SK-N-SH (cell line): ENCODE data around the gene TGFBR3L. TPM values are rescaled to one million over a fixed set of nuclear protein-coding genes. Genes with fewer than 3 reads are reported as not detected.

Source experiments
- CTCF ChIA-PET: fragments of 300-600, 350-600 bp; formaldehyde crosslinking; extraction: SDS; loops from one replicate; lab custom pipeline; 2021; lab: Yijun Ruan, JAX
- POLR2A ChIA-PET: fragments of 350-600 bp; sonication (Branson Sonifier 250); formaldehyde crosslinking; extraction: SDS; loops from one replicate; lab custom pipeline; 2020; ENCODE audit warnings: antibody characterized with exemption, inconsistent platforms; lab: Yijun Ruan, JAX
- DNase-seq: peaks from one replicate; pipeline ENCODE4 v3.0.0; 2012
- H2AFZ ChIP-seq: fragments of 200-600 bp; sonication (generic); 2 replicates; pipeline ENCODE4 v1.8.1; 2016; ENCODE audit warnings: antibody characterized with exemption, mild to moderate bottlenecking, low read depth
- H3F3A ChIP-seq: fragments of 200-600 bp; sonication (generic); replicated peaks from 2 replicates; pipeline ENCODE3; 2016; ENCODE audit warnings: antibody characterized with exemption, mild to moderate bottlenecking; ENCODE audit not compliant: insufficient read depth
- H3K27ac ChIP-seq, 2 experiments: fragments of 200-500 bp in 1 of 2; fragments of 200-600 bp in 1 of 2; sonication (Bioruptor generic) in 1 of 2; sonication (generic), shearing (Covaris generic) in 1 of 2; 2 replicates each; pipeline versions ENCODE4 v1.5.1 to v1.6.1; 2014 to 2016; ENCODE audit warnings: low read depth in 2 of 2, inconsistent platforms in 1 of 2, low read length in 1 of 2, mild to moderate bottlenecking in 1 of 2, mixed read lengths in 1 of 2
- H3K27me3 ChIP-seq: fragments of 200-600 bp; sonication (generic), shearing (Covaris generic); 2 replicates; pipeline ENCODE4 v1.6.1; 2016; ENCODE audit warnings: mixed run types; ENCODE audit not compliant: insufficient read depth
- H3K36me3 ChIP-seq, 2 experiments: fragments of 200-500 bp in 1 of 2; fragments of 200-600 bp in 1 of 2; sonication (Bioruptor generic) in 1 of 2; sonication (generic) in 1 of 2; replicated peaks in 1 of 2; 2 replicates each; pipeline versions ENCODE3 to v1.5.1; 2014 to 2016; ENCODE audit warnings: low read length in 1 of 2, mild to moderate bottlenecking in 1 of 2; ENCODE audit not compliant: insufficient read depth in 2 of 2, control insufficient read depth in 1 of 2
- H3K4me1 ChIP-seq, 2 experiments: fragments of 200-500 bp in 1 of 2; fragments of 200-600 bp in 1 of 2; sonication (Bioruptor generic) in 1 of 2; sonication (generic), shearing (Covaris generic) in 1 of 2; 2 replicates each; pipeline versions ENCODE4 v1.5.1 to v1.6.1; 2014 to 2016; ENCODE audit warnings: low read depth in 1 of 2, low read length in 1 of 2, mixed run types in 1 of 2; ENCODE audit not compliant: insufficient read depth in 2 of 2, control insufficient read depth in 1 of 2
- H3K4me2 ChIP-seq: fragments of 200-600 bp; sonication (generic), shearing (Covaris generic); 2 replicates; pipeline ENCODE4 v1.6.1; 2017; ENCODE audit warnings: mixed run types
- H3K4me3 ChIP-seq, 2 experiments: fragments of 200-500 bp in 1 of 2; fragments of 200-600 bp in 1 of 2; sonication (Bioruptor generic) in 1 of 2; sonication (generic), shearing (Covaris generic) in 1 of 2; 2 replicates each; pipeline versions ENCODE4 v1.5.1 to v1.8.1; 2014 to 2016; ENCODE audit warnings: low read depth in 2 of 2, inconsistent platforms in 1 of 2, low read length in 1 of 2, mild to moderate bottlenecking in 1 of 2, mixed read lengths in 1 of 2, moderate library complexity in 1 of 2
- H3K79me2 ChIP-seq: fragments of 200-600 bp; sonication (generic); 2 replicates; pipeline ENCODE4 v1.8.1; 2017; ENCODE audit warnings: mild to moderate bottlenecking; ENCODE audit not compliant: insufficient read depth
- H3K9ac ChIP-seq: fragments of 200-600 bp; sonication (generic); 2 replicates; pipeline ENCODE4 v1.6.1; 2017; ENCODE audit warnings: mixed run types
- H3K9me2 ChIP-seq: fragments of 200-600 bp; sonication (generic); 2 replicates; pipeline ENCODE4 v1.6.1; 2017; ENCODE audit warnings: mixed run types
- H3K9me3 ChIP-seq: fragments of 200-600 bp; sonication (generic); 2 replicates; pipeline ENCODE4 v1.6.1; 2017; ENCODE audit warnings: mixed run types, mild to moderate bottlenecking, moderate library complexity
- H4K20me1 ChIP-seq: fragments of 200-600 bp; sonication (generic); 2 replicates; pipeline ENCODE4 v1.6.1; 2017; ENCODE audit warnings: mild to moderate bottlenecking, mixed run types; ENCODE audit not compliant: insufficient read depth
- CTCF ChIP-seq: fragments of 200-600 bp; sonication (generic); IDR thresholded peaks from 2 replicates; pipeline ENCODE4 v1.6.1; 2017; ENCODE audit warnings: antibody characterized with exemption, mild to moderate bottlenecking, moderate library complexity
- ELF1 ChIP-seq: IDR thresholded peaks from 2 replicates; pipeline ENCODE4 v1.4.0; 2012
- EZH2phosphoT487 ChIP-seq: fragments of 200-600 bp; sonication (generic); IDR thresholded peaks from 2 replicates; pipeline ENCODE4 v1.6.1; 2017; ENCODE audit warnings: low read depth, mixed run types, mild to moderate bottlenecking, antibody characterized with exemption, moderate library complexity, borderline replicate concordance
- FOSL2 ChIP-seq: IDR thresholded peaks from 2 replicates; pipeline ENCODE4 v1.4.0; 2012; ENCODE audit warnings: low read depth, mild to moderate bottlenecking, moderate library complexity, borderline replicate concordance
- IRF3 ChIP-seq: fragments of 150-350 bp; IDR thresholded peaks from 2 replicates; pipeline ENCODE4 v1.6.1; 2016; ENCODE audit warnings: mild to moderate bottlenecking, low read depth, low read length
- JUND ChIP-seq: IDR thresholded peaks from 2 replicates; pipeline ENCODE4 v1.4.0; 2012
- MAX ChIP-seq: IDR thresholded peaks from 2 replicates; pipeline ENCODE4 v1.4.0; 2012; ENCODE audit warnings: low read depth
- MEF2A ChIP-seq: IDR thresholded peaks from 2 replicates; pipeline ENCODE4 v1.4.0; 2012; ENCODE audit warnings: low read depth, borderline replicate concordance
- NRF1 ChIP-seq: IDR thresholded peaks from 2 replicates; pipeline ENCODE4 v1.6.1; 2012; ENCODE audit warnings: low read depth, mild to moderate bottlenecking, low read length
- POLR2AphosphoS5 ChIP-seq: IDR thresholded peaks from 2 replicates; pipeline ENCODE4 v1.6.1; 2012; ENCODE audit warnings: low read depth, low read length
- RAD21 ChIP-seq: IDR thresholded peaks from 2 replicates; pipeline ENCODE4 v1.6.1; 2012; ENCODE audit warnings: mild to moderate bottlenecking, low read length
- RCOR1 ChIP-seq: fragments of 150-350 bp; IDR thresholded peaks from 2 replicates; pipeline ENCODE4 v1.6.1; 2017; ENCODE audit warnings: antibody characterized with exemption, low read length
- RXRA ChIP-seq: IDR thresholded peaks from 2 replicates; pipeline ENCODE4 v1.4.0; 2012; ENCODE audit warnings: low read depth, mild to moderate bottlenecking, borderline replicate concordance
- TAF1 ChIP-seq: IDR thresholded peaks from 2 replicates; pipeline ENCODE4 v1.6.1; 2012; ENCODE audit warnings: low read depth, mild to moderate bottlenecking, low read length, moderate library complexity, borderline replicate concordance
- TCF12 ChIP-seq: IDR thresholded peaks from 2 replicates; pipeline ENCODE4 v1.4.0; 2012
- TEAD4 ChIP-seq: IDR thresholded peaks from 2 replicates; pipeline ENCODE4 v1.4.0; 2012; ENCODE audit warnings: mild to moderate bottlenecking, borderline replicate concordance; ENCODE audit not compliant: insufficient read depth
- USF1 ChIP-seq: IDR thresholded peaks from 2 replicates; pipeline ENCODE4 v1.4.0; 2012; ENCODE audit warnings: low read depth, borderline replicate concordance
- WGBS: methylation state at CpG from one replicate; pipeline ENCODE4 v1.1.6; 2017; ENCODE audit warnings: low lambda C conversion rate; 5-methylcytosine and 5-hydroxymethylcytosine counted together
- polyA plus RNA-seq, 3 experiments: library from polyadenylated mRNA; depleted of rRNA; stranded (reverse); fragments of >200 nt; gene quantifications; 2 replicates each; pipeline ENCODE4 v1.2.3, GENCODE V29; 2012

The TGFBR3L gene
- polyA plus RNA-seq, 1 of the 3 experiments (the other 2 are of a cell fraction): 0.87 TPM

- TF ChIP-seq TAF1: no peak
- TF ChIP-seq TEAD4: no peak
- TF ChIP-seq MAX: no peak
Observed at GRCh38 chr19:7868326-7868670, 46.3 kb upstream of the TGFBR3L start (continued).

- Histone ChIP-seq H3K4me3 (no peak overlapping the region), H3K36me3 (no peaks in the 10 kb centered on the region), H3K79me2 (no peaks in the 10 kb centered on the region), H3K27me3 (no peaks in the 10 kb centered on the region), H2AFZ (no peak overlapping the region), H3F3A (peaks cover 14% of the 10 kb centered on the region), H4K20me1 (no peaks in the 10 kb centered on the region), H3K27ac (no peak overlapping the region), H3K9me3 (no peaks in the 10 kb centered on the region), H3K4me1 (peaks cover 0 to 26% of the 10 kb centered on the region in 2 experiments; a peak in 2 of 4 replicates), H3K4me2 (no peak overlapping the region), H3K9ac (no peak overlapping the region), H3K9me2 (no peaks in the 10 kb centered on the region)
- TF ChIP-seq JUND (no peak), MEF2A (no peak), ELF1 (no peak), USF1 (no peak), FOSL2 (no peak), EZH2phosphoT487 (no peak), IRF3 (no peak), NRF1 (no peak), RXRA (no peak), CTCF (no peak), RAD21 (no peak), MAX (no peak), RCOR1 (no peak), POLR2AphosphoS5 (no peak), TCF12 (no peak)
- whole genome bisulfite sequencing: 93% methylated on average over 42 of the region's 67 CpGs
- ChIA-PET POLR2A (interaction anchor here (1.9 kb wide), 1 partner anchor 52 kb away, joined by 8 read pairs; the partner anchor contains the start of gene SNAPC2), CTCF (interaction anchor here (1.0 to 1.9 kb wide), 3 partner anchors 15 to 188 kb away, joined by 3 to 5 read pairs (median 3); partner anchors contain the start of gene TRAPPC5)
- DNase-seq: peak; percentile 61
Observed at GRCh38 chr19:7868671-7869452, 45.8 kb upstream of the TGFBR3L start.
